ENCODE results near the gene ACOXL. TPM values are rescaled to one million over a fixed set of nuclear protein-coding genes. Genes with fewer than 3 reads are reported as not detected.

Gene ACOXL
- total RNA-seq, 2 donors from 2014 or later, result not detected

- no peaks in the 10 kb centered on the region for H3K36me3 ChIP-seq
- H3K27ac ChIP-seq, result no peak overlapping the region
- H3K27me3 ChIP-seq (replicated peaks; ENCODE audit: insufficient read depth), result no peaks in the 10 kb centered on the region
- TF ChIP-seq CTCF (IDR thresholded peaks at IDR 0.05), result no peak
- no peak overlapping the region for H3K4me3 ChIP-seq
- DNase-seq (ENCODE audit: low spot score), result no peak
- ATAC-seq (ENCODE audit: insufficient number of reproducible peaks, low FRiP score, low read depth), result no peak
- no peaks in the 10 kb centered on the region for H3K4me1 ChIP-seq (ENCODE audit: control insufficient read depth in 1 of 2, low read depth in 2 of 2)
- no peaks in the 10 kb centered on the region for H3K9me3 ChIP-seq
Observed at GRCh38 chr2:111029181-111029927, 297.0 kb downstream of the ACOXL start.

GRCh38 chr2:111030260-111030891, 298.0 kb downstream of the ACOXL start:
- DNase-seq (ENCODE audit: low spot score), result no peak
- TF ChIP-seq CTCF (IDR thresholded peaks at IDR 0.05), result no peak
- H3K36me3 ChIP-seq, result no peaks in the 10 kb centered on the region

GRCh38 chr2:111030945-111031344, 298.6 kb downstream of the ACOXL start:
- no peak for TF ChIP-seq CTCF (IDR thresholded peaks at IDR 0.05)
- Histone ChIP-seq H3K36me3 (no peaks in the 10 kb centered on the region), H3K4me1 (ENCODE audit: control insufficient read depth in 1 of 2, low read depth in 2 of 2) (no peaks in the 10 kb centered on the region), H3K9me3 (no peaks in the 10 kb centered on the region), H3K4me3 (no peak overlapping the region), H3K27ac (no peak overlapping the region), H3K27me3 (replicated peaks; ENCODE audit: insufficient read depth) (no peaks in the 10 kb centered on the region)
- DNase-seq (ENCODE audit: low spot score), result no peak
- no peak for ATAC-seq (ENCODE audit: insufficient number of reproducible peaks, low FRiP score, low read depth)

More at GRCh38 chr2:111030260-111030891, 298.0 kb downstream of the ACOXL start:
- Histone ChIP-seq H3K27me3 (replicated peaks; ENCODE audit: insufficient read depth) (no peaks in the 10 kb centered on the region), H3K4me3 (no peak overlapping the region), H3K9me3 (no peaks in the 10 kb centered on the region), H3K4me1 (ENCODE audit: control insufficient read depth in 1 of 2, low read depth in 2 of 2) (no peaks in the 10 kb centered on the region), H3K27ac (no peak overlapping the region)
- no peak for ATAC-seq (ENCODE audit: insufficient number of reproducible peaks, low FRiP score, low read depth)

GRCh38 chr2:111031546-111032478, 299.4 kb downstream of the ACOXL start:
- Histone ChIP-seq H3K9me3 (no peaks in the 10 kb centered on the region), H3K4me1 (ENCODE audit: control insufficient read depth in 1 of 2, low read depth in 2 of 2) (no peaks in the 10 kb centered on the region), H3K4me3 (no peak overlapping the region), H3K27ac (no peak overlapping the region), H3K36me3 (no peaks in the 10 kb centered on the region), H3K27me3 (replicated peaks; ENCODE audit: insufficient read depth) (no peaks in the 10 kb centered on the region)
- no peak for DNase-seq (ENCODE audit: low spot score)
- ATAC-seq (ENCODE audit: insufficient number of reproducible peaks, low FRiP score, low read depth), result no peak
- TF ChIP-seq CTCF (IDR thresholded peaks at IDR 0.05), result no peak

Measured in thoracic aorta (tissue), 2 donors.